OCI-LY7 (cell line): ENCODE results near the gene SMIM44. TPM values are rescaled to one million over a fixed set of nuclear protein-coding genes. Genes with fewer than 3 reads are reported as not detected.

Experiments
- BruUV-seq: library from RNA; stranded (reverse); fragments of 400-500 nt; replicated peaks from 2 replicates; lab custom pipeline; 2021; lab: Mats Ljungman, UMichigan
- CTCF ChIA-PET: fragments of 300-600 bp; sonication (Branson Sonifier 250); formaldehyde crosslinking; loops from one replicate; lab custom pipeline; 2022; ENCODE audit warnings: antibody characterized with exemption; ENCODE audit not compliant: unreplicated experiment; lab: Charles Lee
- POLR2A ChIA-PET: fragments of 300-600 bp; sonication (Branson Sonifier 250); formaldehyde crosslinking; loops from one replicate; lab custom pipeline; 2022; ENCODE audit warnings: antibody characterized with exemption; lab: Charles Lee
- DNase-seq: peaks from one replicate; pipeline ENCODE4 v3.0.0-alpha.2; 2015; ENCODE audit warnings: low spot score
- H2AFZ ChIP-seq: fragments of 200-600 bp; sonication (generic), shearing (Covaris generic); 2 replicates; pipeline ENCODE4 v1.6.1; 2014; ENCODE audit warnings: mild to moderate bottlenecking, antibody characterized with exemption, low read length, moderate library complexity
- H3K27ac ChIP-seq: fragments of 200-600 bp; sonication (generic); 2 replicates; pipeline ENCODE4 v1.5.1; 2014; ENCODE audit warnings: mixed run types, low read depth, mild to moderate bottlenecking, moderate library complexity, low read length, inconsistent platforms; ENCODE audit not compliant: poor library complexity, severe bottlenecking
- H3K36me3 ChIP-seq: fragments of 200-600 bp; sonication (generic); 2 replicates; pipeline ENCODE4 v1.6.1; 2014; ENCODE audit warnings: mild to moderate bottlenecking, antibody characterized with exemption, low read length, moderate library complexity, mixed read lengths; ENCODE audit not compliant: insufficient read depth
- H3K4me1 ChIP-seq: fragments of 200-600 bp; sonication (generic); 2 replicates; pipeline ENCODE4 v1.5.1; 2014; ENCODE audit warnings: mild to moderate bottlenecking, low read length; ENCODE audit not compliant: insufficient read depth, poor library complexity, severe bottlenecking
- H3K4me2 ChIP-seq: fragments of 200-600 bp; sonication (generic); 2 replicates; pipeline ENCODE4 v1.6.1; 2014; ENCODE audit warnings: mild to moderate bottlenecking, low read length
- H3K4me3 ChIP-seq: fragments of 200-600 bp; sonication (generic); 2 replicates; pipeline ENCODE4 v1.5.1; 2014; ENCODE audit warnings: mild to moderate bottlenecking, low read depth, low read length; ENCODE audit not compliant: poor library complexity, severe bottlenecking
- H3K79me2 ChIP-seq: fragments of 200-600 bp; sonication (generic); 2 replicates; pipeline ENCODE4 v1.6.1; 2016; ENCODE audit warnings: low read depth, mild to moderate bottlenecking, low read length, moderate library complexity, mixed read lengths; ENCODE audit not compliant: insufficient read depth
- H3K9me2 ChIP-seq: fragments of 200-600 bp; sonication (generic); 2 replicates; pipeline ENCODE4 v1.6.1; 2016; ENCODE audit warnings: mild to moderate bottlenecking, low read length, mixed read lengths; ENCODE audit not compliant: insufficient read depth
- H3K9me3 ChIP-seq: fragments of 200-600 bp; sonication (generic); 2 replicates; pipeline ENCODE4 v1.6.1; 2014; ENCODE audit warnings: mild to moderate bottlenecking, mixed run types, low read length, mixed read lengths
- H4K20me1 ChIP-seq: fragments of 200-600 bp; sonication (generic); 2 replicates; pipeline ENCODE4 v1.6.1; 2014; ENCODE audit warnings: mild to moderate bottlenecking, antibody characterized with exemption, low read length, moderate library complexity, mixed read lengths; ENCODE audit not compliant: insufficient read depth
- EZH2phosphoT487 ChIP-seq: fragments of 200-600 bp; sonication (generic); IDR thresholded peaks from 2 replicates; pipeline ENCODE4 v1.6.1; 2018; ENCODE audit warnings: low read depth, borderline replicate concordance, mild to moderate bottlenecking, mixed run types, antibody characterized with exemption, low read length, moderate library complexity, mixed read lengths
- intact Hi-C: fragments of 100-400 bp; cut with micrococcal nuclease; formaldehyde crosslinking; loops from one replicate; pipeline ENCODE4 v1.10.0; 2022; ENCODE audit not compliant: unreplicated experiment
- total RNA-seq, 2 experiments: library from RNA; depleted of rRNA in 1 of 2; stranded (reverse); fragments of >200 nt in 1 of 2; shearing (Covaris generic) in 1 of 2; gene quantifications; 2 replicates each; pipeline ENCODE4 v1.2.3, GENCODE V29; 2014 to 2022
- TF ChIP-seq, protein P1 (sequence below): fragments of 200-600 bp; sonication (generic); conservative IDR thresholded peaks from 2 replicates; pipeline ENCODE4 v1.5.1; 2014; ENCODE audit warnings: mild to moderate bottlenecking, antibody characterized with exemption, low read length, moderate library complexity, mixed read lengths

Gene SMIM44
- total RNA-seq, 2 experiments from 2014 or later = not detected

DNA sequence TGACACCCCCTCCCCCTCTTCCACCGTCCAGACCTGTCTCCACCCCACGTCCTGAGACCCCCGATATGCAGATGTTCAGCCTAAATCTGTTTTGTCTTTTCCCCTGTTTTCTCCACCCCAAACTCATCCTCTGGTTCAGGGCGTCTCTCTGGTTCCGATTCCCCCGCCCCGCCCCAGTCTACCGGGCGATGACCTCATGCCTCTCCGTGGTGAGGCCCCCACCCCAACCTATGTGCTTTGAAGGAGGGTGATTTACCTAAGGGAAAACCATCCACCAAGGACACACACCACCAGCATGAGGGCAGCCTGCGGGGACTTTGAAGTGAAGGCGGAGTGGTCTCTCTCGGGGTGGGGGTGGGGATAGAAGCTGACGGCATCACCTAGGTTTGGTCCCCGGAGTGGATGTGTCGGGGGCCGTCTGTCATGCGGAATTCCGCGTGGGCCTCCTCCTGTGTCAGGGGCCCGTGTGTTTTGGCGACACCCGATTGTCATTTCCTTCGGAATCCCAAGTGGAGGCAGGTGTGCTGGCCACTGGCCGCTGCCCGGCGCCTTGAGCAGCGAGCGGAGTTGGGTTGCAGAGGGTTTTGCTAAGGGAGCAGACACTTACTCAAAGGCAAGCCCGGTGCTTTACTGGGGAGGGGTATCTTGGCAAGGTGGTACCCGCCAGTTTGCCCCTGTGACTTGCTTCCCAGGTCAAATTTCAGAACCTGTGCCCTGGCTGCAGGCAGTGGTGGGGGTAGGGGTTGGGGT lies 24.3 kb upstream of the SMIM44 start:
- ChIA-PET POLR2A (no interaction called here), CTCF (no interaction called here)
- no peaks in the 10 kb centered on the region for H3K9me3 ChIP-seq
- intact Hi-C loops = loop anchor here (5.0 kb wide), 1 partner anchor 65 kb away; the partner anchor contains the start of gene HMG20B
- peaks cover 3% of the 10 kb centered on the region; the same call in 1 of the 2 replicates for H4K20me1 ChIP-seq
- H3K4me1 ChIP-seq = peaks cover 22% of the 10 kb centered on the region
- DNase-seq = no peak
- peaks cover 33% of the 10 kb centered on the region; the same call in 1 of the 2 replicates for H3K36me3 ChIP-seq
- H3K9me2 ChIP-seq = no peaks in the 10 kb centered on the region
- H3K4me2 ChIP-seq = peak overlapping the region; percentile 85
- TSS peak; percentile 62 for BruUV-seq
- H3K4me3 ChIP-seq = peak overlapping the region; percentile 100
- no peak for TF ChIP-seq EZH2phosphoT487
- TF ChIP-seq, protein P1, sequence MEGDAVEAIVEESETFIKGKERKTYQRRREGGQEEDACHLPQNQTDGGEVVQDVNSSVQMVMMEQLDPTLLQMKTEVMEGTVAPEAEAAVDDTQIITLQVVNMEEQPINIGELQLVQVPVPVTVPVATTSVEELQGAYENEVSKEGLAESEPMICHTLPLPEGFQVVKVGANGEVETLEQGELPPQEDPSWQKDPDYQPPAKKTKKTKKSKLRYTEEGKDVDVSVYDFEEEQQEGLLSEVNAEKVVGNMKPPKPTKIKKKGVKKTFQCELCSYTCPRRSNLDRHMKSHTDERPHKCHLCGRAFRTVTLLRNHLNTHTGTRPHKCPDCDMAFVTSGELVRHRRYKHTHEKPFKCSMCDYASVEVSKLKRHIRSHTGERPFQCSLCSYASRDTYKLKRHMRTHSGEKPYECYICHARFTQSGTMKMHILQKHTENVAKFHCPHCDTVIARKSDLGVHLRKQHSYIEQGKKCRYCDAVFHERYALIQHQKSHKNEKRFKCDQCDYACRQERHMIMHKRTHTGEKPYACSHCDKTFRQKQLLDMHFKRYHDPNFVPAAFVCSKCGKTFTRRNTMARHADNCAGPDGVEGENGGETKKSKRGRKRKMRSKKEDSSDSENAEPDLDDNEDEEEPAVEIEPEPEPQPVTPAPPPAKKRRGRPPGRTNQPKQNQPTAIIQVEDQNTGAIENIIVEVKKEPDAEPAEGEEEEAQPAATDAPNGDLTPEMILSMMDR = no peak
- no peak overlapping the region for H3K27ac ChIP-seq
- peaks cover 31% of the 10 kb centered on the region for H3K79me2 ChIP-seq
- H2AFZ ChIP-seq = no peak overlapping the region

DNA sequence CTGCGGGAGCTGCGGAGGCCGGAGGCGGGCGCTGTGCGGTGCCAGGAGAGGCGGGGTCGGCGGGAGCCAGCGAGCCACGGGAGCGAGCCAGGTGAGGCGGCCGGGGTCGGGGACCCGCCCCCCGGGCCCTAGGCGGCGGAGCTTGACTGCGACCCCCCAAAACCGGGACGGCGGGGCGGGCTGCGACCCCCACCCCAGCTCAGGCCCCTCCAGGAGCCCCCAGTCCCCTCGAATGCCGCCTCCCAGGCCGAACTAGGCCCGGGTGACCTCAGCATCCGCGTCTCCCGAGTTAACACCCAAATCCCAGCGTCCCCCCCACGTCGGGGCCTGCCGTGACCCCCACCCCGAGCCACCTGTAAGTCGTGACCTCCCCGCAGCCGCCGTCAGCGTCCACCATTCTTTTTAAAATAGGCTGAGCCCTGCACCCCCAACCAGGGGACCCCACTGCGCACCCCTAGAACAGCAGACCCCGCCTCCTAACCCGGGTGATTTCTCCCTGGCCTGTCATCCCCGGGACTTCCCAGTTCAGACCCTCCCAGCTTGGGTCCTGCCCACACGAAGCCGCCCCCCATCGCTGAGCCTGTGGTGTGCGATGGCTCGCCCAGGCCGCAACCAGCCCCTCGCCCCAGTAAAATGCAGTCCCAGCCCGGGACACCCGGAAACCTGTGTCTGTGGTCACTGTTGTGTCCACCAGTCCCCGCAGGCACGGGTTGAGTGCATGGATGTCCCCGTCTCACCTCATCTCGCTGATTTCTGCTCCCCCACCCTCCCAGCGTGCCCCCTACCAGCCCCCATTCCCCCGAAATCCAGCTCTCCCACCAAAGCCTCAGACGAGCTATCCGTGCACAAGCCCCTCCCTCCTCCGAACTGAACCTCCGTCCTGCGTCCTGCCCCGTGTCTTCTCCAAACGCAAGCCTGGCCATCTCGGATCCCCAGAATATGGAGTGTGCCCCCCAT lies 23.4 kb upstream of the SMIM44 start:
- POLR2A ChIA-PET = interaction anchor here (0.7 kb wide), 1 partner anchor 191 kb away, joined by 3 read pairs; no protein-coding TSS in a partner anchor
- peak; percentile 26 for DNase-seq
- H3K4me2 ChIP-seq = peak overlapping the region; percentile 85
- no TSS peak for BruUV-seq
- intact Hi-C loops = loop anchor here (5.0 kb wide), 1 partner anchor 66 kb away; the partner anchor contains the start of gene HMG20B
- H3K4me1 ChIP-seq = peaks cover 22% of the 10 kb centered on the region
- peaks cover 30% of the 10 kb centered on the region; the same call in 1 of the 2 replicates for H3K36me3 ChIP-seq
- H3K9me3 ChIP-seq = no peaks in the 10 kb centered on the region
- H3K9me2 ChIP-seq = no peaks in the 10 kb centered on the region
- no peak for TF ChIP-seq EZH2phosphoT487
- TF ChIP-seq, protein P1 = no peak
- H2AFZ ChIP-seq = peak overlapping the region; percentile 69
- peak overlapping the region; percentile 100 for H3K4me3 ChIP-seq
- H3K79me2 ChIP-seq = peaks cover 31% of the 10 kb centered on the region
- CTCF ChIA-PET = no interaction called here
- peak overlapping the region; percentile 71 for H3K27ac ChIP-seq
- 0 out of 2 replicates have a peak, but pooled peaks cover 3% of the 10 kb centered on the region for H4K20me1 ChIP-seq
